ENCODE measurements around the gene CLDN22.

The CLDN22 gene

DNA sequence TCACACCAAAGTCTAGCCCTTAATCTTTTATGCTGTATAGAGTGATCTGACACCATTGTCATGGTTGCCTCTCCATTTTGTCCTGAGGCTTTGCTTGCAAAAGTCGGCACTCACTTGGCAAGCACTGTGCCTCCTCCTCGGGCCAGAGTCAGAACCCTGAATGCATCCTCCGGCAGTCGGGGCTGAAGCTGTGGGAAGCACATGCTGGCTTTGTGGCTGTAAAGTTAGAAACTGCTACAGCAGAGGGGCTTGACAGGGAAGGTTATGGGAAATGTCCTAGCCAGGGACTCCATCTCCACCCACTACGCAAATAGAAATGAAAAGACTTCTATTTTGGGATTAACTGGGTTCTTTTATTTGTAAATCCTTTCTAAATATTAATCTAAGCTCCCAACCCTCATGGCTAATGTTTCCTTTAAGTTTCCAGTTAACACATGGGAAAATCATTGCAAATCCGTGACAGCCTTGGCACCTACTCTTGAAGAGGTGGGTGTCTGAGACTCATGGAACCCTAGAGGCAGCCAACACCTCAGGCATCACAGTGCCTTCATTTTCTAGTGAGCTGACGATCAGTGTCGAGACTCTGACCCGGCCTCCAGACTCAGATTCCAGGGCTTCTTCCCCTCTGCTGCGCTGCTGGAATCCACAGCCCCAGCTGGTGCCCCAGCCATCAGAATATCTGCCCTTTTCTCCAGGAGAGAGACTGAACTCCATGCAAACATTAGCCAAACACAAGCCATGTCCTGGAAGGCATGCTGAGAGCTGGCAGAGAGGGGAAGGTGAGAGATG lies 10.1 kb upstream of the CLDN22 start:
- H3K79me2 ChIP-seq (ENCODE audit: insufficient read depth, low read length) = no peaks in the 10 kb centered on the region

GRCh38 chr4:183329244-183329643 lies 9.2 kb upstream of the CLDN22 start:
- H3K4me3 ChIP-seq (ENCODE audit: low read depth in 1 of 2, low read length in 2 of 2) = no peak overlapping the region
- ATAC-seq (ENCODE audit: insufficient read depth, low read depth) = no peak
- no peak overlapping the region for H2AFZ ChIP-seq (ENCODE audit: low read depth, low read length)
- H3K36me3 ChIP-seq (ENCODE audit: insufficient read depth, low read length) = no peaks in the 10 kb centered on the region
- H3K27me3 ChIP-seq (ENCODE audit: insufficient read depth, low read length, poor library complexity) = no peaks in the 10 kb centered on the region
- no peaks in the 10 kb centered on the region for H4K20me1 ChIP-seq (ENCODE audit: insufficient read depth, low read length)
- no peaks in the 10 kb centered on the region for H3K9me3 ChIP-seq (ENCODE audit: insufficient read depth, low read length, severe bottlenecking)
- no peak overlapping the region for H3K9ac ChIP-seq (ENCODE audit: low read depth, low read length)
- no peaks in the 10 kb centered on the region for H3K4me1 ChIP-seq (ENCODE audit: insufficient read depth, low read length)
- H3K4me2 ChIP-seq (ENCODE audit: insufficient read depth, low read length) = no peak overlapping the region
- TF ChIP-seq EZH2 (IDR thresholded peaks at IDR 0.05; ENCODE audit: borderline replicate concordance, low read depth, low read length, severe bottlenecking) = no peak
- TF ChIP-seq, protein P1, sequence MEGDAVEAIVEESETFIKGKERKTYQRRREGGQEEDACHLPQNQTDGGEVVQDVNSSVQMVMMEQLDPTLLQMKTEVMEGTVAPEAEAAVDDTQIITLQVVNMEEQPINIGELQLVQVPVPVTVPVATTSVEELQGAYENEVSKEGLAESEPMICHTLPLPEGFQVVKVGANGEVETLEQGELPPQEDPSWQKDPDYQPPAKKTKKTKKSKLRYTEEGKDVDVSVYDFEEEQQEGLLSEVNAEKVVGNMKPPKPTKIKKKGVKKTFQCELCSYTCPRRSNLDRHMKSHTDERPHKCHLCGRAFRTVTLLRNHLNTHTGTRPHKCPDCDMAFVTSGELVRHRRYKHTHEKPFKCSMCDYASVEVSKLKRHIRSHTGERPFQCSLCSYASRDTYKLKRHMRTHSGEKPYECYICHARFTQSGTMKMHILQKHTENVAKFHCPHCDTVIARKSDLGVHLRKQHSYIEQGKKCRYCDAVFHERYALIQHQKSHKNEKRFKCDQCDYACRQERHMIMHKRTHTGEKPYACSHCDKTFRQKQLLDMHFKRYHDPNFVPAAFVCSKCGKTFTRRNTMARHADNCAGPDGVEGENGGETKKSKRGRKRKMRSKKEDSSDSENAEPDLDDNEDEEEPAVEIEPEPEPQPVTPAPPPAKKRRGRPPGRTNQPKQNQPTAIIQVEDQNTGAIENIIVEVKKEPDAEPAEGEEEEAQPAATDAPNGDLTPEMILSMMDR (IDR thresholded peaks at IDR 0.05; ENCODE audit: borderline replicate concordance, extremely low read depth, low read length, poor library complexity, severe bottlenecking) = no peak
- no peak for DNase-seq
- H3K27ac ChIP-seq (ENCODE audit: low read length) = no peak overlapping the region
- H3K79me2 ChIP-seq (ENCODE audit: insufficient read depth, low read length) = no peaks in the 10 kb centered on the region

More for the DNA sequence above, 10.1 kb upstream of the CLDN22 start:
- no peaks in the 10 kb centered on the region for H3K9me3 ChIP-seq (ENCODE audit: insufficient read depth, low read length, severe bottlenecking)
- no peak overlapping the region for H2AFZ ChIP-seq (ENCODE audit: low read depth, low read length)
- no peaks in the 10 kb centered on the region for H3K27me3 ChIP-seq (ENCODE audit: insufficient read depth, low read length, poor library complexity)
- no peaks in the 10 kb centered on the region for H3K4me1 ChIP-seq (ENCODE audit: insufficient read depth, low read length)
- ATAC-seq (ENCODE audit: insufficient read depth, low read depth) (no peak), DNase-seq (no peak)
- H3K4me2 ChIP-seq (ENCODE audit: insufficient read depth, low read length) = no peak overlapping the region
- no peaks in the 10 kb centered on the region for H4K20me1 ChIP-seq (ENCODE audit: insufficient read depth, low read length)
- H3K27ac ChIP-seq (ENCODE audit: low read length) = no peak overlapping the region
- no peak overlapping the region for H3K4me3 ChIP-seq (ENCODE audit: low read depth in 1 of 2, low read length in 2 of 2)
- TF ChIP-seq, protein P1 (IDR thresholded peaks at IDR 0.05; ENCODE audit: borderline replicate concordance, extremely low read depth, low read length, poor library complexity, severe bottlenecking) = no peak
- no peak for TF ChIP-seq EZH2 (IDR thresholded peaks at IDR 0.05; ENCODE audit: borderline replicate concordance, low read depth, low read length, severe bottlenecking)
- H3K36me3 ChIP-seq (ENCODE audit: insufficient read depth, low read length) = no peaks in the 10 kb centered on the region
- H3K9ac ChIP-seq (ENCODE audit: low read depth, low read length) = no peak overlapping the region

DNA sequence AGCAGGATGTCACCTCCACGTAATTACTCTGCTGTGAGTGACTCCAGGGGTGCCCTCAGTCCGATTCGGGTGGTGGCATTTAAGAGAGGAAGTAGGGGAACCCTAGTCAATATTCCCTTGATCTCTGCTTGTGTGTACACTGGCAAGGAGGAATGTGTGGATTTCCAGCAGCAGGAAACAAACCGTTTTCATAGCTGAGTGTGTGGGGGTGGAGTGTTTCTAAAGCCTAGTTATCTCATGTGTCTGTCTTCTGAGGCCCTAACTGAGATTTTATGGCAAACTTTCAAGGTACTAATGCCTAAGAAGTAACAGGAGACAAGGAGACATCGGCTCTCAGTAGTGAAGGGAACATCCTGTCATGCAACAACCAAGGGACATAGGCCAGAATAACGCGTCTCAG lies 8.8 kb upstream of the CLDN22 start:
- H4K20me1 ChIP-seq (ENCODE audit: insufficient read depth, low read length) = no peaks in the 10 kb centered on the region
- H3K9me3 ChIP-seq (ENCODE audit: insufficient read depth, low read length, severe bottlenecking) = no peaks in the 10 kb centered on the region
- no peaks in the 10 kb centered on the region for H3K36me3 ChIP-seq (ENCODE audit: insufficient read depth, low read length)
- no peak for ATAC-seq (ENCODE audit: insufficient read depth, low read depth)
- H3K27me3 ChIP-seq (ENCODE audit: insufficient read depth, low read length, poor library complexity) = no peaks in the 10 kb centered on the region
- H3K79me2 ChIP-seq (ENCODE audit: insufficient read depth, low read length) = no peaks in the 10 kb centered on the region
- no peak overlapping the region for H3K9ac ChIP-seq (ENCODE audit: low read depth, low read length)
- no peak overlapping the region for H3K4me3 ChIP-seq (ENCODE audit: low read depth in 1 of 2, low read length in 2 of 2)
- no peaks in the 10 kb centered on the region for H3K4me1 ChIP-seq (ENCODE audit: insufficient read depth, low read length)
- no peak overlapping the region for H2AFZ ChIP-seq (ENCODE audit: low read depth, low read length)
- TF ChIP-seq EZH2 (IDR thresholded peaks at IDR 0.05; ENCODE audit: borderline replicate concordance, low read depth, low read length, severe bottlenecking) = no peak
- TF ChIP-seq, protein P1 (IDR thresholded peaks at IDR 0.05; ENCODE audit: borderline replicate concordance, extremely low read depth, low read length, poor library complexity, severe bottlenecking) = no peak
- no peak overlapping the region for H3K4me2 ChIP-seq (ENCODE audit: insufficient read depth, low read length)
- H3K27ac ChIP-seq (ENCODE audit: low read length) = no peak overlapping the region
- no peak for DNase-seq

Data from DND-41 (cell line).